ENCODE data around the gene SPATA7. TPM values are rescaled to one million over a fixed set of nuclear protein-coding genes. Genes with fewer than 3 reads are reported as not detected.

Gene SPATA7
- total RNA-seq, 1 donor from 2014 or later, result 32.7 TPM

DNA sequence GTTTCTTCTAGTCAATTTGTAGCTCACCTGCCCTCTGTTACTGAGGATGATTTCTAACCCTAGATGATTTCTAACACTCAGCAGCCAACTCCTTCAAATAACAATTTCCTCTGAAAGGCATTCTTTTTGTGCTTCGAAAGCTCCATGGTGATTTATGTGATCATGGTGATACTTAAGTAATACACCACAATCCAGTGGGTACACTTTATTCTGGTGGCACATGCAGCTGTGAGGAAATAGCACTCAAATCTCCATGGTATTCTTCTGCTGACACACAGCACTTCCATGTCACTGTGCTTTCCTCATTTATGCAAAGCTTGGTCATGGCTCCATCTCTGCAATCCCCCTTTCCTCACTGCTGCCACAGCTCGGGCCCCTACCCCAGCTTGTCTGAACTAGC, 95.6 kb downstream of the SPATA7 start:
- Mint-ChIP-seq H3K27ac (no peak overlapping the region), H3K27me3 (no peaks in the 10 kb centered on the region), H3K4me3 (ENCODE audit: low read depth) (no peak overlapping the region), H3K9me3 (ENCODE audit: low read depth) (no peaks in the 10 kb centered on the region), H3K4me1 (ENCODE audit: low read depth) (peaks cover 1% of the 10 kb centered on the region), H3K36me3 (ENCODE audit: insufficient read depth) (peaks cover 49% of the 10 kb centered on the region)
- no peak for DNase-seq (ENCODE audit: low spot score, unreplicated experiment)
- TF ChIP-seq, protein P1, sequence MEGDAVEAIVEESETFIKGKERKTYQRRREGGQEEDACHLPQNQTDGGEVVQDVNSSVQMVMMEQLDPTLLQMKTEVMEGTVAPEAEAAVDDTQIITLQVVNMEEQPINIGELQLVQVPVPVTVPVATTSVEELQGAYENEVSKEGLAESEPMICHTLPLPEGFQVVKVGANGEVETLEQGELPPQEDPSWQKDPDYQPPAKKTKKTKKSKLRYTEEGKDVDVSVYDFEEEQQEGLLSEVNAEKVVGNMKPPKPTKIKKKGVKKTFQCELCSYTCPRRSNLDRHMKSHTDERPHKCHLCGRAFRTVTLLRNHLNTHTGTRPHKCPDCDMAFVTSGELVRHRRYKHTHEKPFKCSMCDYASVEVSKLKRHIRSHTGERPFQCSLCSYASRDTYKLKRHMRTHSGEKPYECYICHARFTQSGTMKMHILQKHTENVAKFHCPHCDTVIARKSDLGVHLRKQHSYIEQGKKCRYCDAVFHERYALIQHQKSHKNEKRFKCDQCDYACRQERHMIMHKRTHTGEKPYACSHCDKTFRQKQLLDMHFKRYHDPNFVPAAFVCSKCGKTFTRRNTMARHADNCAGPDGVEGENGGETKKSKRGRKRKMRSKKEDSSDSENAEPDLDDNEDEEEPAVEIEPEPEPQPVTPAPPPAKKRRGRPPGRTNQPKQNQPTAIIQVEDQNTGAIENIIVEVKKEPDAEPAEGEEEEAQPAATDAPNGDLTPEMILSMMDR (IDR thresholded peaks at IDR 0.05; ENCODE audit: unreplicated experiment), result no peak

DNA sequence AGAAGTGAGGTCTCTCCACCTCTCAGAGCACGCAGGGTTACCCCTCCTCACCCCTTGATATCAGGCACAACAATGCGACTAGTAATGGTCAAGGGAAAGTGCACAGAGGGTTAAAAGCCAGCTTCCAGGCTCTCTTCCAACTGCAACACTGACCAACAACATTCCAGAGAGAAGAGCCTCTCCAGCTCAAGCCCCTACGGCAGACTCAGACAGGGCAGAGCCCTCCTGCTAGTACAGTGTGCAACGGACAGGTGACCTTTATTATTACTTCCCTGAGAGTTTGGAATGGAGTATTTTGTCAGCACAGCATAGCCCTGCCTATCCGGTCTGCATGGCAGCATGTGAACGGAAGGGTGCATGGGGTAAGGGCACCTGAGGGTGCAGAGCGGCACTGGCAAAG, 96.3 kb downstream of the SPATA7 start:
- H3K27me3 Mint-ChIP-seq, result no peaks in the 10 kb centered on the region
- H3K36me3 Mint-ChIP-seq (ENCODE audit: insufficient read depth), result peaks cover 41% of the 10 kb centered on the region
- no peak for DNase-seq (ENCODE audit: low spot score, unreplicated experiment)
- H3K27ac Mint-ChIP-seq, result no peak overlapping the region
- no peaks in the 10 kb centered on the region for H3K9me3 Mint-ChIP-seq (ENCODE audit: low read depth)
- TF ChIP-seq, protein P1 (IDR thresholded peaks at IDR 0.05; ENCODE audit: unreplicated experiment), result no peak
- H3K4me1 Mint-ChIP-seq (ENCODE audit: low read depth), result no peaks in the 10 kb centered on the region
- no peak overlapping the region for H3K4me3 Mint-ChIP-seq (ENCODE audit: low read depth)

DNA sequence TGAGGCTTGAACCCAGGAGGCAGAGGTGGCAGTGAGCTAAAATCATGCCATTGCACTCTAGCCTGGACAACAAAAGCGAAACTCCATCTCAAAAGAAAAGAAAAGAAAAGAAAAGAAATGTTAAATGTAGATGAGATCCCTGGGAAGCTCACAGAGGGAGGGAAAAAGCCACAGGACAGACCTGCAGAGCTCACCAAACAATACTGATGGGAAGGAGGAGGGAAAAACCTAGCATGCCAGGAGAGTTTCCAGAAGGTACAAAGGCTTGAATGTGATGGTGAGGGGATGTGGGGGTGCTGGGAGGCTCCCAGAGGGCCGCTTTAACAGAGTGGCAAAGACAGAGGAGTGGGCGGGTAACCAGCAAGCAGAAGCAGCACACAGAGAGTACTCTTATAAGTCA, 97.1 kb downstream of the SPATA7 start:
- DNase-seq (ENCODE audit: low spot score, unreplicated experiment), result no peak

More for the DNA sequence above, 97.1 kb downstream of the SPATA7 start:
- H3K27ac Mint-ChIP-seq, result no peak overlapping the region
- H3K27me3 Mint-ChIP-seq, result no peaks in the 10 kb centered on the region
- peaks cover 38% of the 10 kb centered on the region for H3K36me3 Mint-ChIP-seq (ENCODE audit: insufficient read depth)
- no peak overlapping the region for H3K4me3 Mint-ChIP-seq (ENCODE audit: low read depth)
- no peaks in the 10 kb centered on the region for H3K9me3 Mint-ChIP-seq (ENCODE audit: low read depth)
- TF ChIP-seq, protein P1 (IDR thresholded peaks at IDR 0.05; ENCODE audit: unreplicated experiment), result no peak
- H3K4me1 Mint-ChIP-seq (ENCODE audit: low read depth), result no peaks in the 10 kb centered on the region

Other genes with a start within 250 kb of the SPATA7 start
- 0.24 and 0.80 TPM in 2 replicates for gene KCNK10, start 62.4 kb upstream of the SPATA7 start, total RNA-seq
- gene PTPN21, start 169.3 kb downstream of the SPATA7 start, total RNA-seq, result 40.0 and 42.1 TPM in 2 replicates
- gene ZC3H14, start 177.4 kb downstream of the SPATA7 start, total RNA-seq, result 102 and 116 TPM in 2 replicates

Measured in progenitor cell of endocrine pancreas (in vitro differentiated cells).